GM19035 (cell line): ENCODE measurements around the gene MKNK2.

Experiments used
- ATAC-seq: cut with Tn5 transposase; IDR thresholded peaks from one replicate; pipeline ENCODE4 v1.9.1; 2021; ENCODE audit not compliant: unreplicated experiment

Gene MKNK2

DNA sequence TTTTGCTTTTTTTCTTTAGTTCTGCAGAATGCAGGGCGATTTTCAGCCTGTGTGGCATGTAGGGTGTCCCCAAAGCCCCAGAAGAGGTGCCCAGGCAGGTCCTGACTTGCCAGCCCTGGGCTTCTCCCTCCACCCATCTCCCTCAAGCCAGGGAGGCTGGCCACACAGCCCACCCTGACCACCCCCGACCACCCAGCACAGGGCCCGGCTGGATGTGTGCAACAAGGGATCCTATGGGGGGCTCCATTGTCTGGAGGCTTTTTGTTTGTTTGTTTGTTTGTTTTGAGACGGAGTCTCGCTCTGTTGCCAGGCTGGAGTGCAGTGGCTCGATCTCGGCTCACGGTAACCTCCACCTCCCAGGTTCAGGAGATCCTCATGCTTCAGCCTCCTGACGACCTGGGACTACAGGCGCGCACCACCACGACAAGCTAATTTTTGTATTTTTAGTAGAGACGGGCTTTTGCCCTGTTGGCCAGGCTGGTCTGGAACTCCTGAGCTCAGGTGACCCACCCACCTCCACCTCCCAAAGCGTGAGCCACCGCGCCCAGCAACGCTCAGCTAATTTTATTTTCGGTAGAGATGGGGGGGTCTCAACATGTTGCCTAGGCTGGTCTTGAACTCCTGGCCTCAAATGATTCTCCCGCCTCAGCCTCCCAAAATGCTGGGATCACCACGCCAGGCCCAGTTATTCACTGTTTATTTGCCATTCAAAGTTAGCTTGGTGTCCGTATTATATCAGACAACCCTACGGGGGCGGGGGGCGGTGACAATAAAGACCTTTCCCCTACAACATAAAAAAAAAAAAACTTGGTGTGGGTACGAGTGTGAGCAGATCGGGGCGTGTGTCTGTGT is 7.8 kb upstream of the MKNK2 start:
- ATAC-seq = no peak

DNA sequence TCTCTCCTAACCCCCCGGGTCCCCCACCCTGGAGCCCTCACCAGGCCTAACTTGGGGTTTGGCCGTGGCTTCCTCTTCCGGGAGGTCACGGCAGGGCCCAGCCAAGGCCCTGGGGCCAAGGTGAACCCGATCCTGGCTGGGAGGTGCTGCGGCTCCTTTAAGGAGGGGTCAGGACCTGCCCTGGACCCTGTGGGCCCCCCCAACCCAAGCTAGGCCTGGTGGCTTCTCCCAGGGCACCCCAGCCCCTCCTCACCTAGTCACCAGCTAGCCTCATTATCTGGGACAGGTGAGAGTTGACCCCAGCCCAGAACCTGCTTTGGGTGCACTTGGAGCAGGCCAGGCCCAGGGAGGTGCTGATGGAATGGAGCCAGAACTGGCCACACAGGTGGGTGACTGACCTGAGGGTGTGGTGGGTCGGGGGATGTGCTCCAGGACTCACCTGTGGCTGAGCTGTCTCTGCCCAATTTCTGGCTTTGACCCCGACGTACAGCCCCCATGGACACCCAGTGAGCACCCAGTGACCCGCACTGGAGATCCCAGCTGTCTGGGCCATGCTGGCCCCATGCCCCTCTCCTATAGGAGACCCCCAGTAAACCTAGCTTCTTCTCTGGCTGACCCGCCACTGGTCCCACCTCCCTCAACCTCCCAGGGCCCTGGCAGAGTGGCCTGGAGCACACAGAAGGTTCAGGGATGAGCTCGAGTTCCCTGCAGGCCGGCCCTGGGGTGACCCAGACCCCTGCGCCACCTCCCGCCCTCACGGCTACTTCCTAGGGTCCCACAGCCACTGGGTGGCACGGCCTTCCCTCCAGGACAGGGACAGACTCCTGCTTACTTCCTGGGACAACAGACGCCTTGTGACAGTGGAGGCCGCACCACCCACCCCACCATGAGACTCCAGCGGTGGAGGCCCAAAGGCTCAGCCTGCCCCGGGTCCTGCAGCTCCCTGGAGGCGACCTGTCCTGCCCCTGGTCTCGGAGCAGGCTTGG is 6.7 kb upstream of the MKNK2 start:
- no peak for ATAC-seq

DNA sequence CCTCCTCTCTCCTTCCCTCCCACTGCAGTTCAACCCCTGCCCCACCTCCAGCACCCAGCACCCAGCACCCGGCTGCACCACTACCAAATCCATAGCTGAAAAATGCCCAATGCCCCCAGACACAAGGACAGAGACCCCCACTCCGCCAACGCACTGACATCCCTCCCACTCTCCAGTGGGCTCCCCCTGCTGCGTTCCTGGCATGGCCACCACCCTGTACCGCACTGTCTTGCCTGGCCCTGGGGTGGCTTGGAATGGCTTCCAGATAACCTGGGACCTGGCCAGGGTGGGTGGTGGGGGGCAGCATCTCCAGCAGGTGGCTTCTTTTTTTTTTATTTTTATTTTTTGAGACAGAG is 5.8 kb upstream of the MKNK2 start:
- ATAC-seq = no peak

DNA sequence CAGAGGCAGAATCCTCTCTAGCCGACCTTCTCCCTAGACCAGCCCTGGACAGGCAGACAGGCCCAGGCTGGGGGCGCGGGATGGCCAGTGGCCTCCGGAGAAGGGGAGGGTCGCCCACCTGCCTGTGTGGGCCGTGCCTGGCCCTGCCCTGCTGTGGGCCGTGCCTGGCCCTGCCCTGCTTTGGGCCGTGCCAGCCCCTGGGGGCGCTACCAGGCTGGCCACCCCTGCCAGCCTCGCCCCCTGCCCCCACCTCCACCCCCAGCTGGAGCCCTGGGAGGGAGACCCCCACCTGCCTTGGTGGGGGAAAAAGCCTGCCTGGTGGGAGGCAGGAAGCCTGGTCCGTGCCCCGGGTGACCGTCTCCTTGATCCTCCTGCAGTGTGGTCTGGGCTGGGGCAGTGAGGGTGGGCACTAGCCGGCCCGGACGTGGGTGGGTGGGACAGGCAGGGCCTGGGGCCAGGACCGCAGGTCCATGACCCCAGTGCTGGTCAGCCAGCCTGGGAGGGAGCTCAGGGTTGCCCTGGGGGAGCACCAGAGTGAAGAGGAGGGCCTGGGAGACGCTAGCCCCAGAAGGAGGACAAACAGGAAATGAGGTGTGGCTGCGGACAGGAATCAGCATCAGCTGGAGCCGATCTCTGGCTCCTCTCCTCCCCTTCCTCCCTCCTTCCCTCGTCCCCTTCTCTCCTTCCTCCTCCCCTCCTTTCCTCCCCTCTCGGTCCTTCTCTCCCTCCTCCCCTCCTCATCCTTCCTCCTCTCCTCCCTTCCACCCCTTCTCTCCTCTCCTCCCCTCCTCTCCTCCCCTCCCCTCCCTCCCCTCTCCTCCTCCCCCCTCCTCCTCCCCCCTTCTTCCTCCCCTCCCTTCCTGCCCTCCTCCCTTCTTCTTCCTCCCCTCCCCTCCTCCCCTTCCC is 5.1 kb upstream of the MKNK2 start:
- no peak for ATAC-seq

DNA sequence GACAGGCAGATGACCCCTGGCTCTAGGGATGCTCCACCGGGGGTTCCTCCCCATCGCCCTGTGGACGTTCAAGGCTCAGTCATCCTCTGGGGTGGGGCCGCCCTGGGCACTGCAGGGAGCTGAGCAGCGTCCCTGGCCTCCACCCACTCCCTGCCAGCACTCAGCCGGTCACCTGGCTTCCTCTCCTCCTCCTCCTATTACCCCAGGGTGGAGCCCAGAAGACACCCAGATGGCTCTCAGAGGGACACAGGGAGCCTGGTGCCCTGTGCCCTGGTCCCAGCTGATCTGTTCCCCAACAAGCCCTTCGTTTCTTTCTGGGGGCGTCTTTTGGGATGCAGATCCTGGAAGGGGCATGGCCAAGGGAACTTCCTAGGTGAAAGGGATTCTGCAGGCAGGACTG is 3.7 kb upstream of the MKNK2 start:
- no peak for ATAC-seq

DNA sequence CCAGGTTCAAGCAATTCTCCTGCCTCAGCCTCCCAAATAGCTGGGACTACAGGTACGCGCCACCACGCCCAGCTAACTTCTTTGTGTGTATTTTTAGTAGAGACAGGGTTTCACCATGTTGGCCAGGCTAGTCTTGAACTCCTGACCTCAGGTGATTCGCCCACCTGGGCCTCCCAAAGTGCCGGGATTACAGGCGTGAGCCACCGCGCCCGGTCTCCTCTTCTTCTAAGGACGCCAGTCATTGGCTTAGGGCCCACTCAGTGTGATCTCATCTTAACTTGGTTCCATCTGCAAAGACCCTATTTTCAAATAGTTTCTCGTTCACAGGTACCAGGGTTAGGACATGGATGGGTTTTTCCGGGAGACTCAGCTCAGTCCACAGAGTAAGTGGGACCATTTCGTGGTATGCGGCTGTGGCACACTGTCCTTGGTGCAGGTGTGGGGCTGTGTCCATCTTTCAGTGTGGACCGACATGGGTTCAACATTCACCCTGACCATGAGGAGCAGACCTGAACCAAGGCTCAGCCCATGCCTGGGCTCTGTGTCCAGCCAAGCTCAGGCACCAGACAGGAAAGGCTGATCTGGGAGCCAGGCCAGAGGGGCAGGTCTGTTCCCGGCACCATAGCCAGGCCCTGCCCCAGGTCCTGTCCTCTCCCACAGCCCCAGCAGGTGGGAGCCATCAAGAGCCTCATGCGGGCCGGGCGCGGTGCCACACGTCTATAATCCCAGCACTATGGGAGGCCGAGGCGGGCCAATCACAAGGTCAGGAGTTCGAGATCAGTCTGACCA is 2.8 kb upstream of the MKNK2 start:
- ATAC-seq = no peak

DNA sequence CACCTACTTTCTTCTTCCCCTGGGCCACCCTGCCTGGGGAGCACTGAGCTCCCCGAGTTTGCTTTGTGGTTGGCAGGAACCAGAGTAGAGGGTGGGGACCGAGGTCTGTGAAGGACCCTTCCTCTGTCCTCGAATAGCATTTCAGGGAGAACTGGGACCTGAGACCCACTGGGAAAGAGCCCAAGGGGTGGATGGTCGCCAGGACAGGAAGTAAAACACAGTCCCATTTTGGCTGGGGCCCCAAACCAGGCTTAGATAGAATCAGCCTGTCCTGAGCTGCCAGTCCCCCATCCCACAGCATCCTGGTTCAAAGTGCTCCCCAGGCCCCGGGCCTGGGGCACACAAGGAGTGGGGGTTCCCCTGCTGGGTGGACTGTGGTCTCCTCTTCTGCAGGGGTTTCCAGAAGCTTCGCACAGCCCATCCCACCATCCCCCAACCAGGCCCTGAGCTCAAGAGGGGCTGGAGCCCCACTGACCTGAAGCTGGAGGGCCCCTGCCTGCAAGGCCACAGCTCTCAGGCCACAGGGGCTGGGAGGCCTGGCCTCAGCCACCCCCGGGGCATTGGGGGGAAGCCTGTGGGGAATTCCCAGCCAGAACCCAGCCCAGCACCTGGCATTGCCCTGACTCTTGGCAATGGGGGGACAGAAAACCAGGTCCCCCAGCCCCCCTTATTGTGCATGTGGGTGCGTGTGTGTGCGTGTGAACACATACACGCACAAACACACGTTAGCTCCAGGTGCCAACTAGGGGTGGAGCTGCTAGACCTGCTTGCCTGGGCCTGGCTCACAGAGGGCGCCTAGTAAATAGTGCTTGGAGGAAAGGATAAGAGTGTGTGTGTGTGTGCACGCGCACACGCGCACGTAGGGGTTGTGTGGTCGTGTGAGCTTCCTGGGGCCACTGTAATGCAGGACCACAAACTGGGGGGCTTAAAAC is 995 bp upstream of the MKNK2 start:
- ATAC-seq = no peak

DNA sequence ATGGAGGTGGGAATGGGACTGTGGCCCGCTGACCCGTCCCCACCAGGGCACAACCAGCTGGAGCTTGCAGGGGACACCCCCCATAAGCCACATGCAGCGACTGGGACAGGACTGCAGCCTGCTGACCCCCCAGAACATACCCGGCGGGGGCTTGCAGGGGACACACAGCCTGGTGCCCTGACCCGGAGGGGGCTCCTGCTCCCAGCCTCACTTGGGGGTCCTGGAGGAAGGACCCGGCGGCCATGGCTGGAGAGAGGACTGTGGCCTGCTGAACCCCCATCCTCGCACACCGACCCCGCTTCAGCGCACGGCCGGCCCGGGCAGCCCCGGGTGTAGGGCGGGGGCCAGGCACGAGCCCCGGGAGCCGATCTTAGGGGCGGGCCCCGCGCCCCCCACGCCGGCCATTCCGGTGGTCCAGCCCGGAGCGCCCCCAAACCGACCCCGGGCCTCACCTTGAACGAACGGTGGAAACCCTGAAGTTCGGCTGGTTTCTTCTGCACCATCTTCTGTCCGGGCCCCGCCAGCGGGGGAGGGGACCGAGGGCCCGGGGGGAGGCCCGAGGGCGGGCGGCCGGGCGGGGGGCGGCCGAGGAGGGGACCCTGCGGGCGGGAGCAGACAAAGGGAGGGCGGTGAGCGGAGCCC is 574 bp downstream of the MKNK2 start:
- ATAC-seq = peak; percentile 5

DNA sequence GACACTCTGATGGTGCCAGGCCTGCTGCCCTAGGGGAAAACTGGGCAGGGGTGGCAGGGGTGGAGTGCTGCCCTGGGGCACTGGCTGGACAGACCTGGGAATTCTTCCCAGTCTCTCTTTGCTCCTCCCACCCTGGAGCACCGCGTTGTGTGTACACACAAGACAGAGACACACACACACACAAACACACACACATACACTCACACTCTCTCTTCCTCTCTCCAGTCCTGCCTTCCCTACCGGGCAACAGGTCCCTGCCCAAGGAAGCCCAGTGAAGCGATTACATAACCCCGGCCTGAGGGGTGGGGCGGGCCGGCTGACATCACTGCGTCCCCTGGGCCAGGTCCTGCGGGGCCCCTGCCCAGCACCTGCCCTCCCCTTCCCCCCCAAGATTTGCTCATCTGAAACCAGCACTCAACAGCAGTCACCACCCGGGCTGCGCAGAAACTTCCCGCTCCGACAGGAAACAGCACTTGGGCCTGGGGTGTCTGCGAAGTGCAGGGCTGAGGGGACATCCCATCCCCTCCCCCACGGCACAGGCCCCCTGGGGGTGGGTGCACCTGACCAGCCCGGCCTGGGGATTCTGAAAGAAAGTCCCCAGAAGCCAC is 1.2 kb downstream of the MKNK2 start:
- no peak for ATAC-seq

DNA sequence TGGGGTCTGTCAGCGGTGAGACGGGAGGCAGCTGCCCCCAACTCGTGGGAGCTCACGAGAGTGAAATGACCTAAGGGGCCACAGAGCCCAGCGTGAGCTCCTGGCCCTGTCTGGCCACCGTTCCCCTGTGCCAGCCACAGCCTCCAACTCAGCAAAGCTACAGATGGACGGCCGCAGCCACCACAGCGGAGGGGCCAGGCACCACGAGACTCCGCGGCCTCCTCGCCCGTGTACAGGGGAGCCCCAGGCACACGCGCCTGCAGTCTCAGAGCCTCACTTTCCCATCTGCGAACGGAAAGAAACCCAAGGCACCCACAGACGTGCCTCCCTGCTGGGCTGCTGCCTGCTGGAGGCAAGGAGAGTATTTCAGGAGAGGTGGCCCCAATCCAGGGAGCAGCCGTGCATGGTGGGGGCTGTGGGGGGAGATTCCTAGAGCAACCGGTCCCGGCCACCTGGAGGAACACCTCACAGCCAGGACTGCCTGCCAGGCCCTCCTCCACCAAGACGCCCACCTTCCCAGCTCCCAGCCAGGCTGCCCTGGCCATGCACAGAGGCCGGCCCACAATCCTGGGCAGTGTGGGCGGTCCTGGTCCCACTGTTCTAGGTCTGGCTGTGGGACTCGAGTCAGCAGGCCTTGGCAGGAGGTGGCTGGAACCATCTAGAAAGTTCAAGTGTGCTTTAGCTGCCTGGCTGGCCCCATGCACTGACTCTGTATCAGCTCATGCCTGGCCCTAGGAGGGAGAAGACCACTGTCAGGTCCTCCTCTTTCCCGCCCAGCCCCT is 1.9 kb downstream of the MKNK2 start:
- ATAC-seq = no peak

DNA sequence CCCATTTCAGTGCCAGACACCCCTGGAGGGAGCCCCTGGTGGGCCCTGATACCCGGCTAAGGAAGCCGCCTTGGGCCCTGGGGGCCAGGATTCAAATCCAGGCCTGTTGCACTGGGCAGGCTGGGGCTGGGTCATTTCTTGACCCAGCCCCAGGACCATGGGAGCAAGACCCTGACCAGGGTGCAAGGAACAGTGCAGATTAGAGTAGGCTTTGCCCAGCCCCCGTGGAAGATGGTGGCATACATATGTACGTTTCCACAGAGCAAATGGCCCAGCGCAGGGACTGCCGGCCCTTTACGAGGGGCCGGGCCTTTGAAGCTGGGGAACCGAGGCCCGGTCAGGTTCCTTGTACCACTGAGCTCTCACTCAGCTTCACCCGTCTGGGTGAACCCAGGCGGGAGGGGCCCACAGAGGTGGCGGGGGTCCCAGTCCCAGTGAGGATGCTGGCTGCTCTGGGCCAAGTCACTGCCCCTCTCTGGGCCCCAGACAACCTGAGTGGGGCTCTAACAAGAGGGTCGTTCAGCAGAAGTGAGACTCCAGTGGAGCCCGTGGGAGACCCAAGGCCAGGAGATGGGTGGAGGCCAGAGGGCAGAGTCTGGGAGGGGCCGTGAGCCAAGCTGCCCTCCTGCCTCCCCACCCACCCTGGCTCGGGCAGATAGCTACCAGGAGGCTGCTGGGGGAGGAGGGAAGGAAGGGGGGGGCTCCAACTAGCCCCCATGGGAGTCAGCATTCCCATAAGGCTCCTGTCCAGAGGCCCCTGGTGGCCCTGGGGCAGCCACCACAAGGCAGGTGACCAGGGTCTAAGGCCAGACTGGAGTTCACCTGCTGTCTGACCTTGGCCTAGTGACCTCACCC is 2.7 kb downstream of the MKNK2 start:
- no peak for ATAC-seq

DNA sequence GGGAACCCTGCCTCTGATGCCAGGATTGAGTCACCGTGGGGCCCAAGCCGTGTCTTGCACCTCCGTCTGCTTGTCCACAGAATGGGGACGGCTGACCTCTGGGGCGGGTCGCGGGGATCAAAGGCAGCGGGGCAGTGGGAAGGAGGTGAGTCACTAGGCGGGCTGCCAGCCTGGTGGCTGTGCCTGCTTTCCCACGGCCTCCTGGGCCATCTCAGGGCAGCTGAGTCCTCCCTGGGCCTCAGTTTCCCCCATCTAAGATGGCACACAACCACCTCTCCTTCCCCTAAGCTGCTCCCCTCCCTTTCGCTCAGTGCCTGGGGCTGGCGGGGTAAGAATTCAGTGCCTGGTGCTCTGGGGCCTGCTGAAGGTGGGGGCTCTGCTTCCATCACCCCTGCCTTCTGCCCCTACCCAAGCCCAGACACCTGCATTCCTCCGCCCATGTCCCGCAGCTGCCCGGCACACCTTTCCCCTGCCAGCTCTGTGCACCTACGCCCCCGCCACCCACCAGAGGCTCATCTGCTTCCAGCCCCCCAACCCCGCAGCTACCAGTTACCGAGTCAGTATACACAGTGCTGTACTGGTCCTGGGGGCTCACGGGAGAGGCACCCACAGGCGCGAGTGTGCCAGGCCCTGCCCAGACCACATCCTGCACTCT is 3.5 kb downstream of the MKNK2 start:
- ATAC-seq = no peak

DNA sequence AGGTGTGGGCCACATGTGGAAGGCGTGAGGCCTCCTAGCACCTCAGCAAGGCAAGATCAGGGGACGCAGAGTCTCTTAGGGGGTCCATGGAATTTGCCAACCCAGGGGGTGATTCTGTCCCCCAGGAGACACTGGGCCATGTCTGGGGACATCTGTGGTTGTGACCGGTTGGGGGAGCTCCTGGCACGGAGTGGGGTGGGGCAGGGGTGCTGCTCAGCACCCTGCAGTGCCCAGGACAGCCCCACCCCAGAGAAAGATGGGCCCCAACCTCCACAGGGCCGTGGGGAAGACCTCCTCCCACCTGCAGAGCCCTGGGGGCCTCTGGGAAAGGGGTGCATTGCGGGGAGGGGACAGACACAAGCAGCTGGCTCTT is 4.0 kb downstream of the MKNK2 start:
- no peak for ATAC-seq

DNA sequence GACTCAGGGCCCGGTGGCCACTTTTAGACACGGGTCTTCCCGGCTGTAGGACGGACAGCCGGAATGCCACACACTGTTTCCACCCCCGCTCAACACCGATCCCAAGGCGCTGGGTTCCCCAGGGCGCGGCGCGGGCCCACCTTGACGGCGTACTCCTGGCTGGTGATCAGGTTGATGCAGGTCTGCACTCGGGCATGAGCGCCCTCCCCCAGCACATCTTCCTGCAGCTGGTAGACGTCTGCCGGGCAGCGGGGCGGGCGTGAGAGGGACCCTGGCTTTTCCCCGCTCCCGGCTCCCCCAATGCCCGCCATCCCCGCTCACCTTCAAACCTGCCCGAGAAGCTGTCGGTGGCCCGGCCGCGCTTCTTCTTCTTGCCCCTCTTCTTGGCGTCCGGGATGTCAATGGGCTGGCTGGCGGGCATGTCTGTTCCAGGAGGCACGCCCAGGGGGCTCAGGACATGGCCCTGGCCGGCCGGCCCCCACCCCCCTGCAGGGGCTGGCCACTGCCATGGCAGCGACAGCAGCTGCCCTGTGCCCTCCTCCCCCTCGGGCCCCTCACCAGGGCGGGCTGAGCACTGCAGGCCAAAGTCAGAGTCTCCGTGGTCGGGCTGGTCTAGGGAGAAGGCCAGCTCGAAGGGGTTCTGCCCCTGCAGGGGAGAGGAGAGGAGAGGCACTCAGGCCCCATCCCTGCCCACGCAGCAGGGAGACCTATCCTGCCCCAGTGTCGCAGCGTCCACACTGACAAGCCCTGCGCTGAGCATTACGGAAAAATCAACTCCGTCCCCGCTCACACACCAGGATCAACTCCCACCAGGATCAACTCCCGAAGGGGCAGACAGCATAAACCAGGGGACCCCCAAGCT is 4.8 kb downstream of the MKNK2 start:
- ATAC-seq = no peak

DNA sequence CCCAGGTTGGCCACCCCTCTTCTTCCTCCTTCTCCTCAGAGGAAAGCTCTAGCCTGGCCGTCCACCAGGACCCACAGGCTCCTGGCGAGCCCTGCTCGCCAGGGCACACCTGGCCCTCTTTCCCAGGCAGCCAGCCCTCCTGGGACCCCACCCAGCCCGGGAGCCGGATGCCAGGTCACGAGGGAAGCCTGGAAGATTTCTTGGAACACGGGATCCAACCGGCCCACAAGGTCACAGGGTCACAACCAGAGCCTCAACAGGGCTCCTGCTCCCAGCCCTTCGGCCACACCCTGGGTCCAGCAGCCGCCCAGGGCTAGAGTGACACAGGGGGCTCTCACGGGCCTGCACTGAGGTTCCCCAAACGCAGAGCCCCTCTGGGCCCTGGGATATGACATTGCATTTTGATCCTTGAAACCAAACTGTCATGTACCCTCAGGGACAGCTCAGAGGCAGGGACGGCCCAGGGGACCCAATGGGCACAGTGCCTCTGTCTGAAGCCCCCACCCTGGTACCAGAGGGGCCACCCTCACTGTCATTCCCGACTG is 5.5 kb downstream of the MKNK2 start:
- ATAC-seq = no peak
